HepG2 (cell line): ENCODE measurements around the gene MYBPC2. TPM values are rescaled to one million over a fixed set of nuclear protein-coding genes. Genes with fewer than 3 reads are reported as not detected.

Experiments
- ARNT2 ChIP-seq: sonication (generic); formaldehyde crosslinking; IDR thresholded peaks from 2 replicates; pipeline ENCODE4 v1.8.0; 2022; ENCODE audit warnings: mild to moderate bottlenecking, low read depth, missing genetic modification reagents, moderate library complexity
- BCLAF1 ChIP-seq: fragments of 450-650 bp; IDR thresholded peaks from 2 replicates; pipeline ENCODE4 v1.6.1; 2017; ENCODE audit warnings: mild to moderate bottlenecking
- DZIP1 ChIP-seq: sonication (generic); formaldehyde crosslinking; IDR thresholded peaks from 2 replicates; pipeline ENCODE4 v1.5.0; 2020; ENCODE audit warnings: mild to moderate bottlenecking, missing genetic modification reagents
- EEA1 ChIP-seq: sonication (generic); formaldehyde crosslinking; IDR thresholded peaks from 2 replicates; pipeline ENCODE4 v1.5.1; 2020; ENCODE audit warnings: mild to moderate bottlenecking, missing genetic modification reagents, borderline replicate concordance
- FOSL2 ChIP-seq: sonication (generic); formaldehyde crosslinking; IDR thresholded peaks from 2 replicates; pipeline ENCODE4 v1.4.0; 2020; ENCODE audit warnings: missing genetic modification reagents
- MAZ ChIP-seq, 2 experiments: sonication (generic) in 1 of 2; formaldehyde crosslinking in 1 of 2; IDR thresholded peaks; 2 replicates each; pipeline versions ENCODE4 v1.5.0 to v1.6.1; 2012 to 2020; ENCODE audit warnings: low read depth in 2 of 2, mild to moderate bottlenecking in 2 of 2, borderline replicate concordance in 1 of 2, improper control_type of control experiment in 1 of 2, low read length in 1 of 2, missing genetic modification reagents in 1 of 2, moderate library complexity in 1 of 2
- PPARG ChIP-seq: conservative IDR thresholded peaks from 2 replicates; pipeline ENCODE4 v1.6.1; 2016; ENCODE audit warnings: missing biosample characterization, missing genetic modification reagents
- RNF2 ChIP-seq: fragments of 450-650 bp; conservative IDR thresholded peaks from 2 replicates; pipeline ENCODE4 v1.6.1; 2016; ENCODE audit warnings: low read depth
- TAF15 ChIP-seq: fragments of 200-400 bp; formaldehyde crosslinking; IDR thresholded peaks from one replicate; pipeline ENCODE4 v1.6.1; 2018; ENCODE audit warnings: mild to moderate bottlenecking, low read depth, low read length; ENCODE audit not compliant: poor library complexity, severe bottlenecking
- TBL1XR1 ChIP-seq: fragments of 150-350 bp; IDR thresholded peaks from 2 replicates; pipeline ENCODE4 v1.6.1; 2014; ENCODE audit warnings: borderline replicate concordance, low read length; ENCODE audit not compliant: partially characterized antibody
- TFDP2 ChIP-seq: sonication (generic); formaldehyde crosslinking; IDR thresholded peaks from 2 replicates; pipeline ENCODE4 v1.4.0; 2020; ENCODE audit warnings: missing genetic modification reagents
- ZBTB33 ChIP-seq: sonication (generic); formaldehyde crosslinking; IDR thresholded peaks from 2 replicates; pipeline ENCODE4 v1.4.0; 2020; ENCODE audit warnings: missing genetic modification reagents
- ZNF274 ChIP-seq: sonication (generic); formaldehyde crosslinking; IDR thresholded peaks from 2 replicates; pipeline ENCODE4 v1.5.1; 2020; ENCODE audit warnings: mild to moderate bottlenecking, missing genetic modification reagents
- ZNF605 ChIP-seq: sonication (generic); formaldehyde crosslinking; IDR thresholded peaks from 2 replicates; pipeline ENCODE4 v1.8.0; 2022; ENCODE audit warnings: mild to moderate bottlenecking, missing genetic modification reagents
- ZNF674 ChIP-seq: sonication (generic); formaldehyde crosslinking; IDR thresholded peaks from 2 replicates; pipeline ENCODE4 v1.5.0; 2020; ENCODE audit warnings: low read depth, mild to moderate bottlenecking, missing genetic modification reagents
- ZNF747 ChIP-seq: sonication (generic); formaldehyde crosslinking; IDR thresholded peaks from 2 replicates; pipeline ENCODE4 v1.8.1; 2023; ENCODE audit warnings: missing genetic modification reagents, mild to moderate bottlenecking, borderline replicate concordance
- ZNF770 ChIP-seq: sonication (generic); formaldehyde crosslinking; IDR thresholded peaks from 2 replicates; pipeline ENCODE4 v1.5.0; 2020; ENCODE audit warnings: mild to moderate bottlenecking, missing genetic modification reagents
- polyA plus RNA-seq, 8 experiments: library from polyadenylated mRNA; depleted of rRNA in 3 of 8; stranded (reverse) in 7 of 8; unstranded in 1 of 8; fragments of >200 nt; fragmentation: Illumina TruSeq in 4 of 8; extraction: Trizol in 4 of 8; gene quantifications; 2 replicates each; pipeline versions ENCODE4 v1.2.1 to v1.2.3, GENCODE V29; 2011 to 2016; ENCODE audit warnings: low read depth in 4 of 8, missing spikeins in 1 of 8, mixed read lengths in 1 of 8; ENCODE audit not compliant: insufficient read depth in 1 of 8
- total RNA-seq, 5 experiments: library from RNA; depleted of rRNA; stranded (reverse); fragments of >200 nt; fragmentation: Illumina TruSeq; extraction: Trizol; gene quantifications; 2 replicates each; pipeline ENCODE4 v1.2.3, GENCODE V29; 2016; ENCODE audit warnings: low read depth in 1 of 5

Gene MYBPC2
- total and polyA plus RNA-seq, 2 of the 13 experiments (the other 11 are each of a cell fraction or from before 2014, with no cell fraction given): not detected

GRCh38 chr19:50461066-50461875 is 28.6 kb downstream of the MYBPC2 start (continued):
- no peak for TF ChIP-seq BCLAF1
- no peak for TF ChIP-seq ZNF747 (CRISPR knock-in tag)
- no peak for TF ChIP-seq PPARG (CRISPR knock-in tag)
- TF ChIP-seq ZNF274: no peak
- no peak for TF ChIP-seq EEA1 (CRISPR knock-in tag)
- no peak for TF ChIP-seq ZNF674 (CRISPR knock-in tag)
- TF ChIP-seq TBL1XR1: no peak
- no peak for TF ChIP-seq RNF2
- 0 out of 2 replicates have a peak, but pooled peaks have one; percentile 10 for TF ChIP-seq ZBTB33 (CRISPR knock-in tag)
- TF ChIP-seq ZNF605 (CRISPR knock-in tag): no peak
- no peak for TF ChIP-seq ARNT2 (CRISPR knock-in tag)
- TF ChIP-seq DZIP1 (CRISPR knock-in tag): no peak
- no peak for TF ChIP-seq TFDP2 (CRISPR knock-in tag)
- peak; percentile 97 for TF ChIP-seq ZNF770 (CRISPR knock-in tag)
- TF ChIP-seq TAF15: no peak
- TF ChIP-seq FOSL2 (CRISPR knock-in tag): no peak
- no peak for TF ChIP-seq MAZ (IDR thresholded peaks at IDR 0.05; ENCODE audit: borderline replicate concordance, low read depth, low read length)
- no peak for TF ChIP-seq MAZ (CRISPR knock-in tag; IDR thresholded peaks at IDR 0.05; ENCODE audit: low read depth)
